HT-29 (cell line): Measurements from ENCODE around the gene CLDN3. TPM values are rescaled to one million over a fixed set of nuclear protein-coding genes. Genes with fewer than 3 reads are reported as not detected.
"Not testable (repeated sequence)": the region's sequence is repeated elsewhere in the genome, so short reads cannot be mapped to it uniquely, and the experiment has no call there.

Experiments
- DNase-seq: peaks from one replicate; pipeline ENCODE4 v3.0.0-alpha.2; 2015; ENCODE audit warnings: low spot score
- small RNA-seq: library from RNA; depleted of rRNA; stranded (forward); fragments of <200 nt; gene quantifications from one replicate; pipeline ENCODE3, GENCODE V24; 2014
- total RNA-seq: library from RNA; depleted of rRNA; stranded (reverse); fragments of >200 nt; shearing (Covaris generic); gene quantifications from 2 replicates; pipeline ENCODE4 v1.2.3, GENCODE V29; 2014; rRNA removed

CLDN3 gene
- total RNA-seq, 1 experiment from 2014 or later = 413 TPM

DNA sequence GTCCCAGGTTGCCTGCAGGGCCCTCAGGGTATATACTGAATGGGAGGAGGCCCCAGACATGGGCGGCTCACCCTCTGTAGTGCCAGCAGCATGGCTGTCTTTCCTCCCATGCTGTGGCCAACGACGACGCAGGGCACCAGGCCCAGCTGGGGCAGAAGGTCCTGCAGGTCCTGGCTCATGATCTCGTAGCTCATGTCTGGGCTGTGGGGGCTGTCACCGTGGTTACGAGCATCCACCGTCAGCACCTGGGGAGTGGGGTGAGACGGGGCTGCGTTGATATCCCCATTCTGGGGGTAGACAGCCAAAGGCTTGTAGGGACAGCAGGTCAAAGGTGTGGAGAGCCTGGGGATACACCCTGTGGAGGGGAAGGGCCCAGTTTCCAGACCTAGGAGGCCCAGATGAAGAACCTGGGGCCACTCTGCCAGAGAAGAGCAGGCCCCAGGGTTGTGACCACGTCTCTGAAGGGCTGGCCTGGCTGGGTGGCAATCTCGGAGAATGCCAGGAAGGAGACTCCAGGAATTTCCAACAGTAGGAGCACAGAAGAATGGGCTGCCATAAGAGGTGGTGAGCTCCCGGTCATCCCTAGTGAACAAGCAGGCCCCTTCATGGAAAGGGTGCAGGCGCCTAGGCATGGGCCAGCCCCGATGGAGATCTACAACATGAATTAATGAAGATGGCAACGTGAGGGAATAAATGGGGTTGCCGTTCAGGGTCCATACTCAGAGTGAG, 32.4 kb downstream of the CLDN3 start:
- DNase-seq = no peak

GRCh38 chr7:73736885-73737284, 33.2 kb downstream of the CLDN3 start:
- no peak for DNase-seq

DNA sequence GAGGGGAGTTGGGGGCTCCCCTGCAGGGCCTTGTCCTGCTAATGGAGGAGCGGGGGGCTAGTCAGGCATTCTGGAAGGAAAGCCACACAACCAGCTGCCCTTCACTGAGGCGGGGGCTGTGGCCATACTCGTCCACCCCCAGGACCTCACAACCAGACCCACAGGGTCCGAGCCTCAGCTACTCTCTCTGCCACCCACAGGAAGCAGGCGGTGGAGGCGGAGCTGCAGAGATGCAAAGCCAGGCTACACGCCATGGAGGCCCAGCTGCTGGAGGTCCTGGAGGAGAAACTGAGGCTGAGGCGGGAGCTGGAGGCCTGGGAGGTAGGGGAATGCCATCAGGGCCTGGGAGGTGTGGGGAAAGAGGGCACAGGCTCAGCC, 34.6 kb downstream of the CLDN3 start:
- DNase-seq = peak; percentile 17

- peak; percentile 99 for DNase-seq
Observed at GRCh38 chr7:73734619-73735527, 35.2 kb downstream of the CLDN3 start.

DNA sequence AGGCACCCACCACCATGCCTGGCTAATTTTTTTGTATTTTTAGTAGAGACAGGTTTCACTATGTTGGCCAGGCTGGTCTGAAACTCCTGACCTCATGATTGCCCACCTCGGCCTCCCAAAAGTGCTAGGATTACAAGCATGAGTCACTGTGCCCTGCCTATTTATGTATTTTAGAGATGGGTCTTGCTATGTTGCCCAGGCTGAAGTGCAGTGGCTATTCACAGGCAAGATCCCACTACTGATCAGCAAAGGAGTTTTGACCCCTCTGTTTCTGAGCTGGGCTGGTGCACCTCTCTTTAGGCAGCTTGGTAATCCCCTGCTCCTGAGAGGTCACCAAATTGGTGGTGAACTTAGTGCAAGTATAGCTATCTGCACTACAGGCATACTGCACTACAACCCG, 37.7 kb downstream of the CLDN3 start:
- DNase-seq = no peak

DNA sequence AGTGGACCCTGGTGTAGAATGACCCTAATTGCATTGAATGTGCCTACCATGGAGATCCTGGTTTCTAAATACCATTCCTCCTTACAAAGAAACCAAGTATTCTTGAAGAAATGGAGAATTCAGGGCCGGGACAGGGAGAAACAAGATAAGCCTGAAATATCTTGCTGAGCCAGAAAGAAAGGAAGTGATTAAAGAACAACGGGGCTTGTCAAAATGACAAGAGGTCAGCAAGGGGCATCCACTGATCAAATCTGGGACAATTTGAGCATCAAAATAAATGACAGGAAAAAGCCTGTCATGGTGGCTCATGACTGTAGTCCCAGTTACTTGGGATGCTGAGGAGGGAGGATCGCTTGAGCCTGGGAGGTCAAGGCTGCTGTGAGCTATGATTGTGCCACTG, 39.6 kb downstream of the CLDN3 start:
- DNase-seq = no peak

DNA sequence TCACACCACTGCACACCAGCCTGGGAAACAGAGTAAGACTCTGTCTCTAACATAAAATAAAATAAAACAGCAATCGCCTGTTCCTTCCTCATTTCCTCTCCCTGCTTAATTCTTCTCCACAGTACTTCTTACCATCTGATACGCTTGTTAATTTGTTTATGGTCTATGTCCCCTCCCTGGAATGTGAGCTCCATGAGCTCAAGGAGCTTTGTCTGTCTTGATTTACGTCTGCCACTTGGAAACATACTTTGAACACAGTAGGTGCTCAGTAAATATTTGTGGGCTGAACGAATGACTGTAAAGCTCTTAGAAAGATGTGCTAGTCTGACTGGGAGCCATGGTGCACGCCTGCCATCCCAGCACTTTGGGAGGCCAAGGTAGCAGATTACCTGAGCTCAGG, 41.5 kb downstream of the CLDN3 start:
- DNase-seq = peak; percentile 2

DNA sequence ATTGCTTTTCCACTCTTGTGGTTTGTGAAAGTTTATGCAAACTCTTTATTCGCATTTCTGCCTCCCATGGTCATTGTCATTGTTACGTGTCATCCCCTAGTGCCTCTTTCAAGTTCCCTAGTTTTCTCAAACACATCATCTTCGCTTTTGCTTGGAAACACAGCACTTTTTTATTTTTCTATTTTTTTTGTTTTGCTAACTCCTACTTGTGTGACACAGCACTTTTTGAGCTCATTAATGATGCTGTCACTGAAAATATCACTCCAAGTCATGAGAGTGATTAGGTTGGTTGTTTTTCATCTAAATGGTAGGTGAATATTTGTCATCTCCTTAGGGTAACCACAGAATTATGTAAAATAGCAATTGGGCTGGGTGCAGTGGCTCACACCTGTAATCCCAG, 42.1 kb downstream of the CLDN3 start:
- DNase-seq = no peak

DNA sequence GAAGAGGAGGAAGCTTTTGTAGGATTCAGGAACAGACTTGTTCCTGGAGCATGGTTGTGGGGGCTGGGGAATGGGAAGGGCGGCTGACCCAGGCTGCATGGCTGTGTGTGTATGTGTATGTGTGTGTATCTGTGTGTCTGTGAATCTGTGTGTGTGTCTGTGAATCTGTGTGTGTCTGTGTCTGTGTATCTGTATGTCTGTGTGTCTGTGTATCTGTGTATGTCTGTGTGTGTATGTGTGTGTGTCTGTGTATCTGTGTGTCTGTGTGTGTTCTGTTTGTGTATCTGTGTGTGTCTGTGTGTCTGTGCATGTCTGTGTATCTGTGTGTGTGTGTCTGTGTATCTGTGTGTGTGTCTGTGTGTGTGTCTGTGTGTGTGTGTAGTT, 44.0 kb downstream of the CLDN3 start:
- DNase-seq = no peak

GRCh38 chr7:73723813-73724212, 46.3 kb downstream of the CLDN3 start:
- no peak for DNase-seq

DNA sequence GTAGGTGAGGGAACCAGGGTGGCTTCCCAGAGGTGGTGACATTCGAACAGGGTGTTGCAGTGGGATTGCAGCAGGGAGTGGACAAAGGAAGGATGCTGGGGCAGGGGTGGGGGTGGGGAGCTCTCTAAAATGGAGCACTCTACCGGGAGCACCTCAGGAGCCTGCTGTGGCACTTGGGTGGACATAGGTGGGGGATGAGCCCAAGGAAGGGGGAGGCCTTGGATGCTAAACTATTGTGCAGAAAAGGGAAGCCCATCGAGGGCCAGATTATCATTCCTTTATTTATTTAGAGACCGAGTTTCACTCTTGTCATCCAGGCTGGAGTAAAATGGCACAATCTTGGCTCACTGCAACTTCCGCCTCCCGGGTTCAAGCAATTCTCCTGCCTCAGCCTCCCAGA, 47.3 kb downstream of the CLDN3 start:
- no peak for DNase-seq

DNA sequence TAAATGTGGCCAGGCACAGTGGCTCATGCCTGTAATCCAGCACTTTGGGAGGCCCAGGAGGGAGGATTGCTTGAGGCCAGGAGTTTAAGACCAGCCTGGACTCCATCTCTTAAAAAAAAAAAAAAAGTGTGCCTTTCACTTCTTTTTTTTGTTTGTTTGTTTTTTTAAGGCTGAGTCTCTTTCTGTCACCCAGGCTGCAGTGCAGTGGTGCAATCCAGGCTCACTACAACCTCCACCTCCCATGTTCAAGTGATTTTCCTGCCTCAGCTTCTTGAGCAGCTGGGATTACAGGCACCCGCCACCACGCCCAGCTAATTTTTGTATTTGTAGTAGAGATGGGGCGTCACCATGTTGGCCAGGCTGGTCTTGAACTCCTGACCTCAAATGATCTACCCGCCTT, 47.9 kb downstream of the CLDN3 start:
- not testable (repeated sequence) for DNase-seq

DNA sequence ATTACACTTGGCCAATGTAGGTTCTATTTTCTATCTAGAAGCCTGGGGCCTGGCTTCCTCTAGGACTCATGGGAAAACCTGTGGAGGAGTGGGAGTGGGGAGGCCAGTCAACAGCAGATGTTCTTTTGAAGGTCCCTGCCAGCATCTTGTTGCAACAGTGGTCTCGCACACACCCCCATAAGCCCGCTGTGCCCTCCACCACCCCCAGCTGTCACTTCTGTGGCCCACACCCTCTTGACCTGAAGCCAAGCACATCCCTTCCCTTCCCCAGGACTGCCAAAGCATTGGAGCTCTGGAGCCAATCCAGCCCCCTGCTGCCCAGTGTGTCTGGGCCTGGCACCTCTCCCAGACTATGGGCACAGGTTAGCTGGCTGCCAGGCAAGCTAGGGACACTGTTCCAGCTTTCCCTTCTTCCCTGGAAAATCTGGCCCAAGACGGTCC, 48.7 kb downstream of the CLDN3 start:
- peak; percentile 66 for DNase-seq

- DNase-seq = not testable (repeated sequence)
Observed at GRCh38 chr7:73720443-73720842, 49.6 kb downstream of the CLDN3 start.

- DNase-seq = no peak
Observed at GRCh38 chr7:73719806-73720169, 50.3 kb downstream of the CLDN3 start.

Small RNA genes lying within 50 kb of the gene (small RNA-seq; reads per million reads assigned to genes)
- gene RN7SL265P = not detected

Other genes with a start within 250 kb of the CLDN3 start
- gene BAZ1B, start 248.0 kb downstream of the CLDN3 start, total RNA-seq = 49.9 and 51.9 TPM in 2 replicates
- 65.4 and 71.0 TPM in 2 replicates for gene BCL7B, start 212.6 kb downstream of the CLDN3 start, total RNA-seq
- 73.1 and 94.4 TPM in 2 replicates for gene TBL2, start 191.7 kb downstream of the CLDN3 start, total RNA-seq
- 0.53 and 5.1 TPM in 2 replicates for gene MLXIPL, start 145.7 kb downstream of the CLDN3 start, total RNA-seq
- gene VPS37D, start 102.4 kb downstream of the CLDN3 start, total RNA-seq = 0.28 and 0.73 TPM in 2 replicates
- 6.7 and 7.4 TPM in 2 replicates for gene DNAJC30, start 86.8 kb downstream of the CLDN3 start, total RNA-seq
- gene BUD23, start 86.7 kb downstream of the CLDN3 start, total RNA-seq = 127 and 151 TPM in 2 replicates
- gene STX1A, start 50.6 kb downstream of the CLDN3 start, total RNA-seq = 61.6 and 71.7 TPM in 2 replicates
- 226 and 243 TPM in 2 replicates for gene ABHD11, start 31.5 kb downstream of the CLDN3 start, total RNA-seq
- 1,331 and 1,483 TPM in 2 replicates for gene CLDN4, start 60.7 kb upstream of the CLDN3 start, total RNA-seq
- gene METTL27, start 72.2 kb upstream of the CLDN3 start, total RNA-seq = 7.3 and 9.8 TPM in 2 replicates
- gene TMEM270, start 90.9 kb upstream of the CLDN3 start, total RNA-seq = not detected in 2 replicates